PC-3 (cell line): ENCODE data around the gene KAZN. TPM values are rescaled to one million over a fixed set of nuclear protein-coding genes. Genes with fewer than 3 reads are reported as not detected.
"Not testable (repeated sequence)": the region's sequence is repeated elsewhere in the genome, so short reads cannot be mapped to it uniquely, and the experiment has no call there.

Source experiments
- ATAC-seq: fragments of 200-7000 bp; cut with Tn5 transposase; 2 replicates; pipeline ENCODE4 v1.9.1; 2020; ENCODE audit warnings: mild to moderate bottlenecking, moderate library complexity
- BruUV-seq: library from RNA; stranded (reverse); fragments of 400-500 nt; replicated peaks from 2 replicates; lab custom pipeline; 2021; lab: Mats Ljungman, UMichigan
- CTCF ChIA-PET: fragments of 300-600 bp; sonication (Branson Sonifier 250); formaldehyde crosslinking; loops from one replicate; lab custom pipeline; 2022; ENCODE audit warnings: antibody characterized with exemption; lab: Charles Lee
- POLR2A ChIA-PET: fragments of 300-600 bp; sonication (Branson Sonifier 250); formaldehyde crosslinking; loops from one replicate; lab custom pipeline; 2022; ENCODE audit warnings: antibody characterized with exemption; ENCODE audit not compliant: unreplicated experiment; lab: Charles Lee
- DNase-seq: peaks from one replicate; pipeline ENCODE4 v3.0.0-alpha.2; 2015
- H2AFZ ChIP-seq: fragments of 300-600 bp; sonication (generic); 2 replicates; pipeline ENCODE4 v1.6.0; 2016; ENCODE audit warnings: antibody characterized with exemption, low read length
- H3F3A ChIP-seq: fragments of 300-600 bp; sonication (generic); one replicate; pipeline ENCODE4 v1.6.0; 2017; ENCODE audit warnings: antibody characterized with exemption, low read length, control low read depth, mild to moderate bottlenecking; ENCODE audit not compliant: unreplicated experiment
- H3K27ac ChIP-seq: fragments of 300-600 bp; sonication (generic); 2 replicates; pipeline ENCODE4 v1.5.1; 2016; ENCODE audit warnings: mild to moderate bottlenecking, low read length
- H3K27me3 ChIP-seq: fragments of 300-600 bp; sonication (generic); 2 replicates; pipeline ENCODE4 v1.6.1; 2016; ENCODE audit warnings: low read length, mixed read lengths
- H3K36me3 ChIP-seq: fragments of 300-600 bp; sonication (generic); 2 replicates; pipeline ENCODE4 v1.6.1; 2016; ENCODE audit warnings: low read depth, mixed run types, low read length, mixed read lengths
- H3K4me1 ChIP-seq: fragments of 300-600 bp; sonication (generic); 2 replicates; pipeline ENCODE4 v1.5.1; 2016; ENCODE audit warnings: low read length; ENCODE audit not compliant: insufficient read depth
- H3K4me2 ChIP-seq: fragments of 300-600 bp; sonication (generic); 2 replicates; pipeline ENCODE4 v1.6.0; 2016; ENCODE audit warnings: low read length
- H3K4me3 ChIP-seq: fragments of 300-600 bp; sonication (generic); 2 replicates; pipeline ENCODE4 v1.5.1; 2016; ENCODE audit warnings: mild to moderate bottlenecking, low read length, mixed read lengths
- H3K79me2 ChIP-seq: fragments of 300-600 bp; sonication (generic); 2 replicates; pipeline ENCODE4 v1.6.1; 2017; ENCODE audit warnings: low read length, mixed read lengths
- H3K9ac ChIP-seq: fragments of 300-600 bp; sonication (generic); 2 replicates; pipeline ENCODE4 v1.6.0; 2016; ENCODE audit warnings: mild to moderate bottlenecking, low read length
- H3K9me2 ChIP-seq: fragments of 300-600 bp; sonication (generic); replicated peaks from 2 replicates; pipeline ENCODE4 v1.6.1; 2016; ENCODE audit warnings: mixed run types, low read length, mixed read lengths
- H3K9me3 ChIP-seq: fragments of 300-600 bp; sonication (generic); 2 replicates; pipeline ENCODE4 v1.6.1; 2016; ENCODE audit warnings: low read length, mixed read lengths
- H4K20me1 ChIP-seq: fragments of 300-600 bp; sonication (generic); 2 replicates; pipeline ENCODE4 v1.6.1; 2016; ENCODE audit warnings: low read length, mixed read lengths
- CTCF ChIP-seq: fragments of 300-600 bp; sonication (generic); conservative IDR thresholded peaks from 2 replicates; pipeline ENCODE4 v1.5.1; 2017; ENCODE audit warnings: antibody characterized with exemption, low read depth, mild to moderate bottlenecking, low read length
- EZH2 ChIP-seq: fragments of 300-600 bp; sonication (generic); IDR thresholded peaks from one replicate; pipeline ENCODE4 v1.6.1; 2017; ENCODE audit warnings: antibody characterized with exemption, mild to moderate bottlenecking, low read length; ENCODE audit not compliant: unreplicated experiment
- EZH2phosphoT487 ChIP-seq: fragments of 300-600 bp; sonication (generic); IDR thresholded peaks from 2 replicates; pipeline ENCODE4 v1.6.1; 2018; ENCODE audit warnings: mild to moderate bottlenecking, antibody characterized with exemption, low read length, borderline replicate concordance
- intact Hi-C: fragments of 100-400 bp; cut with micrococcal nuclease; formaldehyde crosslinking; loops from 2 replicates; pipeline ENCODE4 v1.9.0; 2023
- total RNA-seq: library from RNA; depleted of rRNA; stranded (reverse); fragments of >200 nt; gene quantifications from 2 replicates; pipeline ENCODE4 v1.2.3, GENCODE V29; 2014

The KAZN gene
- total RNA-seq, 1 experiment from 2014 or later, result 2.0 TPM

GRCh38 chr1:14961661-14962267 lies 363.3 kb downstream of the KAZN start:
- Histone ChIP-seq H3K27me3 (no peaks in the 10 kb centered on the region), H3K9ac (no peak overlapping the region), H3K9me3 (no peaks in the 10 kb centered on the region), H3K9me2 (no peaks in the 10 kb centered on the region), H3K4me1 (no peaks in the 10 kb centered on the region), H3F3A (no peaks in the 10 kb centered on the region), H3K4me2 (no peak overlapping the region), H4K20me1 (no peaks in the 10 kb centered on the region), H3K27ac (no peak overlapping the region), H3K79me2 (no peaks in the 10 kb centered on the region), H3K4me3 (no peak overlapping the region), H2AFZ (no peak overlapping the region), H3K36me3 (no peaks in the 10 kb centered on the region)
- DNase-seq, result no peak
- intact Hi-C loops, result no loop called here
- TF ChIP-seq EZH2phosphoT487 (no peak), CTCF (no peak), EZH2 (no peak)
- BruUV-seq, result no TSS peak
- CTCF ChIA-PET, result interaction anchor here (0.6 kb wide), 1 partner anchor 22 kb away, joined by 3 read pairs; no protein-coding TSS in a partner anchor
- no peak for ATAC-seq
- POLR2A ChIA-PET, result no interaction called here

- H3K9ac ChIP-seq, result no peak overlapping the region
- H3K9me2 ChIP-seq, result no peaks in the 10 kb centered on the region
- ChIA-PET CTCF (no interaction called here), POLR2A (no interaction called here)
- DNase-seq (no peak), ATAC-seq (no peak)
- TF ChIP-seq CTCF (no peak), EZH2 (no peak), EZH2phosphoT487 (no peak)
- H3K36me3 ChIP-seq, result no peaks in the 10 kb centered on the region
- BruUV-seq, result no TSS peak
- no peaks in the 10 kb centered on the region for H3K4me1 ChIP-seq
- H3F3A ChIP-seq, result no peaks in the 10 kb centered on the region
- no peak overlapping the region for H3K4me2 ChIP-seq
- no peaks in the 10 kb centered on the region for H3K9me3 ChIP-seq
- no peaks in the 10 kb centered on the region for H4K20me1 ChIP-seq
- no peak overlapping the region for H2AFZ ChIP-seq
- no peaks in the 10 kb centered on the region for H3K79me2 ChIP-seq
- no peak overlapping the region for H3K27ac ChIP-seq
- intact Hi-C loops, result no loop called here
- no peaks in the 10 kb centered on the region for H3K27me3 ChIP-seq
- H3K4me3 ChIP-seq, result no peak overlapping the region
Observed at GRCh38 chr1:14962407-14962806, 363.9 kb downstream of the KAZN start.

GRCh38 chr1:14963791-14964710 lies 365.6 kb downstream of the KAZN start:
- CTCF ChIA-PET, result not testable (repeated sequence)

More at GRCh38 chr1:14963791-14964710, 365.6 kb downstream of the KAZN start:
- H3K4me1 ChIP-seq, H3K27ac ChIP-seq, H3K27me3 ChIP-seq, H3K4me3 ChIP-seq, H3K9me3 ChIP-seq, H3K9me2 ChIP-seq, H3F3A ChIP-seq, BruUV-seq, H3K9ac ChIP-seq, H3K79me2 ChIP-seq, H4K20me1 ChIP-seq, H2AFZ ChIP-seq, H3K4me2 ChIP-seq, POLR2A ChIA-PET, DNase-seq, ATAC-seq, intact Hi-C loops, H3K36me3 ChIP-seq: not testable (repeated sequence)
